ENCODE results near the gene MEPCE.

MEPCE gene

GRCh38 chr7:100400041-100400440, 29.6 kb upstream of the MEPCE start:
- H3K9ac ChIP-seq (ENCODE audit: low read length), result no peak overlapping the region

GRCh38 chr7:100400656-100401055, 29.0 kb upstream of the MEPCE start:
- H3K9me2 ChIP-seq (replicated peaks; ENCODE audit: insufficient read depth, low read length), result no peaks in the 10 kb centered on the region
- TF ChIP-seq EZH2phosphoT487 (IDR thresholded peaks at IDR 0.05; ENCODE audit: low read length) (no peak), EZH2 (optimal IDR thresholded peaks at IDR 0.05; ENCODE audit: low read depth, low read length) (no peak), CTCF (IDR thresholded peaks at IDR 0.05; ENCODE audit: low read length) (peak; percentile 8; the same call in 1 of the 2 replicates)
- no peaks in the 10 kb centered on the region for H3K9me3 ChIP-seq (replicated peaks; ENCODE audit: insufficient read depth, low read length)
- no peaks in the 10 kb centered on the region for H4K20me1 ChIP-seq (ENCODE audit: insufficient read depth, low read length)
- no peak overlapping the region for H2AFZ ChIP-seq (ENCODE audit: low read length)
- H3K4me1 ChIP-seq (ENCODE audit: low read length), result peaks cover 18% of the 10 kb centered on the region
- H3K27ac ChIP-seq (ENCODE audit: low read length), result no peak overlapping the region
- no peak overlapping the region for H3K4me3 ChIP-seq (ENCODE audit: low read length)
- DNase-seq, result no peak
- peaks cover 14% of the 10 kb centered on the region for H3F3A ChIP-seq (ENCODE audit: insufficient read depth, low read length)
- no peak overlapping the region for H3K4me2 ChIP-seq (ENCODE audit: low read depth, low read length)
- no peaks in the 10 kb centered on the region for H3K79me2 ChIP-seq (ENCODE audit: low read length)
- H3K36me3 ChIP-seq (replicated peaks; ENCODE audit: insufficient read depth, low read length), result no peaks in the 10 kb centered on the region
- peaks cover 15% of the 10 kb centered on the region for H3K27me3 ChIP-seq (replicated peaks; ENCODE audit: insufficient read depth, low read length)
- H3K9ac ChIP-seq (ENCODE audit: low read length), result no peak overlapping the region

More at GRCh38 chr7:100400041-100400440, 29.6 kb upstream of the MEPCE start:
- TF ChIP-seq CTCF (IDR thresholded peaks at IDR 0.05; ENCODE audit: low read length), result no peak
- TF ChIP-seq EZH2phosphoT487 (IDR thresholded peaks at IDR 0.05; ENCODE audit: low read length), result no peak
- no peak for TF ChIP-seq EZH2 (optimal IDR thresholded peaks at IDR 0.05; ENCODE audit: low read depth, low read length)
- Histone ChIP-seq H3K79me2 (ENCODE audit: low read length) (no peaks in the 10 kb centered on the region), H3K27ac (ENCODE audit: low read length) (no peak overlapping the region), H3K9me2 (replicated peaks; ENCODE audit: insufficient read depth, low read length) (no peaks in the 10 kb centered on the region), H3K4me1 (ENCODE audit: low read length) (peaks cover 18% of the 10 kb centered on the region), H4K20me1 (ENCODE audit: insufficient read depth, low read length) (no peaks in the 10 kb centered on the region), H3K4me3 (ENCODE audit: low read length) (no peak overlapping the region), H3K4me2 (ENCODE audit: low read depth, low read length) (no peak overlapping the region), H2AFZ (ENCODE audit: low read length) (no peak overlapping the region), H3F3A (ENCODE audit: insufficient read depth, low read length) (peaks cover 20% of the 10 kb centered on the region), H3K36me3 (replicated peaks; ENCODE audit: insufficient read depth, low read length) (no peaks in the 10 kb centered on the region), H3K27me3 (replicated peaks; ENCODE audit: insufficient read depth, low read length) (peaks cover 18% of the 10 kb centered on the region), H3K9me3 (replicated peaks; ENCODE audit: insufficient read depth, low read length) (no peaks in the 10 kb centered on the region)
- no peak for DNase-seq

GRCh38 chr7:100401811-100402210, 27.8 kb upstream of the MEPCE start:
- TF ChIP-seq CTCF (IDR thresholded peaks at IDR 0.05; ENCODE audit: low read length) (no peak), EZH2phosphoT487 (IDR thresholded peaks at IDR 0.05; ENCODE audit: low read length) (no peak), EZH2 (optimal IDR thresholded peaks at IDR 0.05; ENCODE audit: low read depth, low read length) (no peak)
- Histone ChIP-seq H3K27ac (ENCODE audit: low read length) (no peak overlapping the region), H3F3A (ENCODE audit: insufficient read depth, low read length) (peaks cover 3% of the 10 kb centered on the region), H3K4me1 (ENCODE audit: low read length) (peaks cover 13% of the 10 kb centered on the region), H3K79me2 (ENCODE audit: low read length) (no peaks in the 10 kb centered on the region), H4K20me1 (ENCODE audit: insufficient read depth, low read length) (no peaks in the 10 kb centered on the region), H3K9me2 (replicated peaks; ENCODE audit: insufficient read depth, low read length) (no peaks in the 10 kb centered on the region), H3K9ac (ENCODE audit: low read length) (no peak overlapping the region), H3K4me3 (ENCODE audit: low read length) (no peak overlapping the region), H2AFZ (ENCODE audit: low read length) (no peak overlapping the region), H3K27me3 (replicated peaks; ENCODE audit: insufficient read depth, low read length) (peaks cover 15% of the 10 kb centered on the region), H3K36me3 (replicated peaks; ENCODE audit: insufficient read depth, low read length) (no peaks in the 10 kb centered on the region), H3K9me3 (replicated peaks; ENCODE audit: insufficient read depth, low read length) (no peaks in the 10 kb centered on the region), H3K4me2 (ENCODE audit: low read depth, low read length) (no peak overlapping the region)
- no peak for DNase-seq
